GM18511 (cell line): ENCODE results near the gene BCKDHB.
"Not testable (repeated sequence)": the region's sequence is repeated elsewhere in the genome, so short reads cannot be mapped to it uniquely, and the experiment has no call there.

Experiments
- ATAC-seq: cut with Tn5 transposase; IDR thresholded peaks from one replicate; pipeline ENCODE4 v1.9.1; 2021; ENCODE audit warnings: mild to moderate bottlenecking, moderate library complexity; ENCODE audit not compliant: unreplicated experiment

BCKDHB gene

GRCh38 chr6:80106418-80107235, at the start of gene BCKDHB:
Gene BCKDHB, plus strand, starts transcription at chr6:80106671. Its CDS starts 23 bp downstream, at chr6:80106694.
- ATAC-seq, result peak; percentile 98

GRCh38 chr6:80060774-80061173, 45.7 kb upstream of the BCKDHB start:
- ATAC-seq, result no peak

- ATAC-seq, result not testable (repeated sequence)
These were observed 38.3 kb upstream of the BCKDHB start for GRCh38 chr6:80068146-80068545.

- not testable (repeated sequence) for ATAC-seq
These were observed 36.0 kb upstream of the BCKDHB start for GRCh38 chr6:80070431-80070830.

GRCh38 chr6:80077067-80077466, 29.4 kb upstream of the BCKDHB start:
- no peak for ATAC-seq

GRCh38 chr6:80088637-80089036, 17.8 kb upstream of the BCKDHB start:
- no peak for ATAC-seq

- ATAC-seq, result no peak
These were observed 15.0 kb upstream of the BCKDHB start for GRCh38 chr6:80091506-80091905.

GRCh38 chr6:80094017-80094416, 12.5 kb upstream of the BCKDHB start:
- ATAC-seq, result peak; percentile 72

GRCh38 chr6:80095600-80095999, 10.9 kb upstream of the BCKDHB start:
- no peak for ATAC-seq

GRCh38 chr6:80098392-80098791, 8.1 kb upstream of the BCKDHB start:
- no peak for ATAC-seq

- ATAC-seq, result no peak
These were observed 2.0 kb upstream of the BCKDHB start for GRCh38 chr6:80104520-80104919.

- ATAC-seq, result peak; percentile 19
These were observed 476 bp upstream of the BCKDHB start for GRCh38 chr6:80105972-80106417.

- not testable (repeated sequence) for ATAC-seq
These were observed 16.1 kb downstream of the BCKDHB start for GRCh38 chr6:80122576-80122975.

GRCh38 chr6:80126657-80127345, 20.3 kb downstream of the BCKDHB start:
- ATAC-seq, result no peak

- no peak for ATAC-seq
These were observed 23.0 kb downstream of the BCKDHB start for GRCh38 chr6:80129485-80129884.

- no peak for ATAC-seq
These were observed 26.5 kb downstream of the BCKDHB start for GRCh38 chr6:80133020-80133419.

- no peak for ATAC-seq
These were observed 27.6 kb downstream of the BCKDHB start for GRCh38 chr6:80134065-80134464.

- ATAC-seq, result no peak
These were observed 36.1 kb downstream of the BCKDHB start for GRCh38 chr6:80142586-80142985.

- no peak for ATAC-seq
These were observed 37.0 kb downstream of the BCKDHB start for GRCh38 chr6:80143419-80143937.

- ATAC-seq, result no peak
These were observed 38.4 kb downstream of the BCKDHB start for GRCh38 chr6:80144753-80145315.

- ATAC-seq, result peak; percentile 80
These were observed 39.0 kb downstream of the BCKDHB start for GRCh38 chr6:80145509-80145908.
